GM12875 (cell line): ENCODE measurements around the gene COQ8B.
"Not testable (repeated sequence)": the region's sequence is repeated elsewhere in the genome, so short reads cannot be mapped to it uniquely, and the experiment has no call there.

Source experiments
- H3K4me3 ChIP-seq: one replicate; pipeline ENCODE4 v1.5.1; 2011; ENCODE audit warnings: low read depth, low read length, control low read depth
- CTCF ChIP-seq: IDR thresholded peaks from 2 replicates; pipeline ENCODE4 v1.5.1; 2011; ENCODE audit warnings: low read depth, mild to moderate bottlenecking, control low read depth, inconsistent platforms, low read length, moderate library complexity, borderline replicate concordance; ENCODE audit not compliant: insufficient read depth

The COQ8B gene

GRCh38 chr19:40736661-40737060 is 20.0 kb upstream of the COQ8B start:
- H3K4me3 ChIP-seq = no peak overlapping the region
- no peak for TF ChIP-seq CTCF

GRCh38 chr19:40735013-40735771 is 18.5 kb upstream of the COQ8B start:
- H3K4me3 ChIP-seq = no peak overlapping the region
- TF ChIP-seq CTCF = no peak

GRCh38 chr19:40733149-40733548 is 16.5 kb upstream of the COQ8B start:
- TF ChIP-seq CTCF = no peak
- no peak overlapping the region for H3K4me3 ChIP-seq

- H3K4me3 ChIP-seq = not testable (repeated sequence)
These were observed 15.6 kb upstream of the COQ8B start for GRCh38 chr19:40732304-40732703.

- H3K4me3 ChIP-seq = not testable (repeated sequence)
These were observed 13.4 kb upstream of the COQ8B start for GRCh38 chr19:40730065-40730464.

- no peak for TF ChIP-seq CTCF
- no peak overlapping the region for H3K4me3 ChIP-seq
These were observed 9.6 kb upstream of the COQ8B start for GRCh38 chr19:40726279-40726678.

- H3K4me3 ChIP-seq = no peak overlapping the region
- TF ChIP-seq CTCF = no peak
These were observed 8.2 kb upstream of the COQ8B start for GRCh38 chr19:40724855-40725254.

- H3K4me3 ChIP-seq = no peak overlapping the region
- no peak for TF ChIP-seq CTCF
These were observed 7.6 kb upstream of the COQ8B start for GRCh38 chr19:40724315-40724714.
